Measurements from ENCODE around the gene ERAP2.

Gene ERAP2

GRCh38 chr5:96879665-96880064, 3.4 kb downstream of the ERAP2 start:
- H3K4me3 ChIP-seq (ENCODE audit: low read length) = no peak overlapping the region
- no peak overlapping the region for H3K27ac ChIP-seq (ENCODE audit: low read depth, low read length)
- H3K36me3 ChIP-seq (ENCODE audit: insufficient read depth, low read length) = no peaks in the 10 kb centered on the region
- H3K27me3 ChIP-seq (ENCODE audit: insufficient read depth, low read length) = no peaks in the 10 kb centered on the region
- H3K9ac ChIP-seq (ENCODE audit: low read depth, low read length) = no peak overlapping the region
- H3K9me3 ChIP-seq (ENCODE audit: insufficient read depth, low read depth, low read length) = no peaks in the 10 kb centered on the region
- H3K4me1 ChIP-seq (ENCODE audit: insufficient read depth, low read length) = no peaks in the 10 kb centered on the region
- WGBS = 93% methylated on average over 3 of the region's 3 CpGs

DNA sequence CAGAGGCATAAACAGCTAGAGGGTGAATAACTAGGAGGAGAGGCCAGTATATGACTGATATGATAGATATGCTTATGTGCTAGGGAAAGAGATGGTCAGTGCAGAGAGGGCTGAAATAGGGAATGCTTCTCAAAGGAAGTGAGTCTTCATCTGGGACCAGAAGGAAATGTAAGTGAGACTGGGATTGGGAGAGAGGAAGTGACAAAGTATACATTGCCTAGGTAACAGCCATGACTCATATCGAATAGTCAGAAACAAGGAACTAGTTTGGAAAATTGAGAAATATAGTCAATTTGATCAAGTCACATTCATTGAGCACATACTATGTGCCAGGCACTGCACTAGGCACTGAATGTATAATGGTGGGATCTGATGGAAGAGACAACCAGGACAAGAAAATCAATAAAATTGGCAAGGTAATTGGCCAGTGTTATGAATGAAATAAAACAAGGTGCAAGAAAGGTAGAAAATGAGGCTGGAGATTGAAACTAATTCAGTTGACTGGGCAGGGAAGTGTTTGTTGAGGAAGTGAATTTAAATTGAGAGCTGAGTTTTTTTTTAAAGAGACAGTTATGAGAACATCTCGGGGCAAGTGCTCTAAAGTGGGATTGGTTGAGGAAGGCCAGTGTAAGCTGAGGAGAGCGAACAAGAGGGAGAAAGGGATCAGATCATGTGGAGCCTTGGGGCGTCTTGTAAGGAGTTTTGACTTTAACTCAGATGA, 4.3 kb downstream of the ERAP2 start:
- H3K9ac ChIP-seq (ENCODE audit: low read depth, low read length) = no peak overlapping the region
- no peak overlapping the region for H3K4me3 ChIP-seq (ENCODE audit: low read length)
- 91% methylated on average over 4 of the region's 4 CpGs for WGBS
- no peak overlapping the region for H3K27ac ChIP-seq (ENCODE audit: low read depth, low read length)
- no peaks in the 10 kb centered on the region for H3K9me3 ChIP-seq (ENCODE audit: insufficient read depth, low read depth, low read length)
- H3K4me1 ChIP-seq (ENCODE audit: insufficient read depth, low read length) = no peaks in the 10 kb centered on the region
- H3K36me3 ChIP-seq (ENCODE audit: insufficient read depth, low read length) = no peaks in the 10 kb centered on the region
- no peaks in the 10 kb centered on the region for H3K27me3 ChIP-seq (ENCODE audit: insufficient read depth, low read length)

- no peak overlapping the region for H3K9ac ChIP-seq (ENCODE audit: low read depth, low read length)
- WGBS = 77% methylated on average over 2 of the region's 2 CpGs
- no peaks in the 10 kb centered on the region for H3K4me1 ChIP-seq (ENCODE audit: insufficient read depth, low read length)
- no peak overlapping the region for H3K4me3 ChIP-seq (ENCODE audit: low read length)
- no peak overlapping the region for H3K27ac ChIP-seq (ENCODE audit: low read depth, low read length)
- H3K9me3 ChIP-seq (ENCODE audit: insufficient read depth, low read depth, low read length) = no peaks in the 10 kb centered on the region
- H3K36me3 ChIP-seq (ENCODE audit: insufficient read depth, low read length) = no peaks in the 10 kb centered on the region
- H3K27me3 ChIP-seq (ENCODE audit: insufficient read depth, low read length) = no peaks in the 10 kb centered on the region
Measured at GRCh38 chr5:96881511-96882115, 5.3 kb downstream of the ERAP2 start.

- 96% methylated on average over 3 of the region's 3 CpGs for WGBS
- H3K9ac ChIP-seq (ENCODE audit: low read depth, low read length) = no peak overlapping the region
- H3K27me3 ChIP-seq (ENCODE audit: insufficient read depth, low read length) = no peaks in the 10 kb centered on the region
- no peak overlapping the region for H3K4me3 ChIP-seq (ENCODE audit: low read length)
- no peak overlapping the region for H3K27ac ChIP-seq (ENCODE audit: low read depth, low read length)
- H3K36me3 ChIP-seq (ENCODE audit: insufficient read depth, low read length) = no peaks in the 10 kb centered on the region
- no peaks in the 10 kb centered on the region for H3K4me1 ChIP-seq (ENCODE audit: insufficient read depth, low read length)
- H3K9me3 ChIP-seq (ENCODE audit: insufficient read depth, low read depth, low read length) = no peaks in the 10 kb centered on the region
Measured at GRCh38 chr5:96883871-96884270, 7.6 kb downstream of the ERAP2 start.

DNA sequence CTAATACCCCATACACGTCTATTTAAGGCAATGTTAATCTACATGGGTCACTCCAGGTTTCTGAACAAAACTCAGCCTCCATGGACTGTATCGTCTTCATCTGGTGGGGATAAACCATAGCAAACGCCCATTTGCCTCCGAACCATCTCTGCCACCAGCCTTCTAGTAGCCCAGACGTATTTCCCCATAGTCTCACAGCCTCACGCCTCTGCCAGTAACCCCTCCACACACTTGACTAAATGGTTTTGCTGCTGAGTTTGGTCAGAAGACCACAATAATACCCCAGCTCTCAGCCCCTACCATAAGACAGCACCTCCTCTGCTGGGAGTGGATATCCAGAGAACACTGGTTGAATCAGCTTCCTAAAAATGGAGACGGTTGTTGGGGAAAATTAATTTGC, 8.7 kb downstream of the ERAP2 start:
- no peaks in the 10 kb centered on the region for H3K27me3 ChIP-seq (ENCODE audit: insufficient read depth, low read length)
- H3K36me3 ChIP-seq (ENCODE audit: insufficient read depth, low read length) = no peaks in the 10 kb centered on the region
- no peaks in the 10 kb centered on the region for H3K9me3 ChIP-seq (ENCODE audit: insufficient read depth, low read depth, low read length)
- H3K27ac ChIP-seq (ENCODE audit: low read depth, low read length) = no peak overlapping the region
- WGBS = 95% methylated on average over 6 of the region's 7 CpGs
- H3K4me1 ChIP-seq (ENCODE audit: insufficient read depth, low read length) = no peaks in the 10 kb centered on the region
- no peak overlapping the region for H3K4me3 ChIP-seq (ENCODE audit: low read length)
- H3K9ac ChIP-seq (ENCODE audit: low read depth, low read length) = no peak overlapping the region

DNA sequence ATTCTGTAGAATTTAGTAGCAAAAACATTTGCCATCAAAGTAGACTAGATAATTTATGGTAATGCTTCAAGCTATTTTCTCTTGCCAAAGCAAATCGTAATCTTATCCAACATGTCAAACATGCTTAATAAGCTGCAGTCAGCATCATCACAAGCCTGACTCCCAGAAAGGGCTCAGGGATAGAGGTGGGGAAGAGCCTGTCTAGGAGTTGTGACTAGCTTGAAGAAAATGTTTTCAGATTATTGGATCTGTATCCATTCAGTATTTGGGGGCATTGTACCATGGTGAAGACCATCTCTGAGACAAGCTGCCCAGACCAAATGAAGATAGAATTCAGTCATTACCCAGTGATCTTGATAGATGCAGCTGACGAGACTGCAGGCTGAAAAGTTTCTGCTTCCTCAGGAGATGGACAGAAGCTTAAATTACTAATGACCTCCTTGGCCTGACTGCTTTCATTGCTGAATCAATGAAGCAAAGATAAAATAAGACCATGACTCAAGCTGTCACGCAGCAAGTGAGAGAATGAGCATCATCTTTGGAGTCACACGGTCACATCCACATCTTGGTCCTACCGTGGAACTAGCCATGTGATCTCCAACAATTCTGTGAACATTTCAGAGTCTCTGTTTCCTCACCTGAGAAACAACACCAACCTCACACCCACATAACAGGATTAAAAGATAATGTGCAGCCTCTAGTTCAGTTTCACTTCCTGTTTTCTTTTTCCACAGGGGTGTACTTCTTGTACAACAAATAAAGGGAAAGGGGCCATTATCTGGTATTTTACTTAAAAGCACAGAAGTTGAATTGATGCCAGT, 9.4 kb downstream of the ERAP2 start:
- H3K4me1 ChIP-seq (ENCODE audit: insufficient read depth, low read length) = no peaks in the 10 kb centered on the region

GRCh38 chr5:96893342-96893741, 17.0 kb downstream of the ERAP2 start:
- no peak overlapping the region for H3K9ac ChIP-seq (ENCODE audit: low read depth, low read length)

More for the DNA sequence above, 9.4 kb downstream of the ERAP2 start:
- no peaks in the 10 kb centered on the region for H3K27me3 ChIP-seq (ENCODE audit: insufficient read depth, low read length)
- H3K9ac ChIP-seq (ENCODE audit: low read depth, low read length) = no peak overlapping the region
- H3K36me3 ChIP-seq (ENCODE audit: insufficient read depth, low read length) = no peaks in the 10 kb centered on the region
- no peak overlapping the region for H3K4me3 ChIP-seq (ENCODE audit: low read length)
- H3K27ac ChIP-seq (ENCODE audit: low read depth, low read length) = no peak overlapping the region
- H3K9me3 ChIP-seq (ENCODE audit: insufficient read depth, low read depth, low read length) = no peaks in the 10 kb centered on the region
- WGBS = 88% methylated on average over 5 of the region's 5 CpGs

DNA sequence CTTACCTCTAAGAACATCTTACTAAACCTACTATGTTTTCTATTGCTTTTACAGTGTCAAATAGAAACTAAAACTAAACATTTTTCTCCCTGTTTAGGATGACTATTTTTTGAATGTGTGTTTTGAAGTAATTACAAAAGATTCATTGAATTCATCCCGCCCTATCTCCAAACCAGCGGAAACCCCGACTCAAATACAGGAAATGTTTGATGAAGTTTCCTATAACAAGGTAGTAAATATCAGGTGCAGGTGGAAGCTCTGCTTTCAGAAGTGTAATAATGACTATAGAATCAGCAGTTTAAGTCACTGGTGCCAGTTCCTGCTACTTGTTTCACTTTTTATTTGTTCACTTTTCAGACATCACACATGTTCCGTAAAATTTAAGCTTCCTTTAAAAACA, 20.0 kb downstream of the ERAP2 start:
- Histone ChIP-seq H3K9ac (ENCODE audit: low read depth, low read length) (no peak overlapping the region), H3K9me3 (ENCODE audit: insufficient read depth, low read depth, low read length) (no peaks in the 10 kb centered on the region), H3K27me3 (ENCODE audit: insufficient read depth, low read length) (no peaks in the 10 kb centered on the region), H3K4me3 (ENCODE audit: low read length) (no peak overlapping the region), H3K36me3 (ENCODE audit: insufficient read depth, low read length) (no peaks in the 10 kb centered on the region), H3K27ac (ENCODE audit: low read depth, low read length) (no peak overlapping the region), H3K4me1 (ENCODE audit: insufficient read depth, low read length) (peaks cover 3% of the 10 kb centered on the region; the same call in 1 of the 2 replicates)
- WGBS = 92% methylated on average over 4 of the region's 4 CpGs

More at GRCh38 chr5:96893342-96893741, 17.0 kb downstream of the ERAP2 start:
- H3K9me3 ChIP-seq (ENCODE audit: insufficient read depth, low read depth, low read length) = no peaks in the 10 kb centered on the region
- H3K4me1 ChIP-seq (ENCODE audit: insufficient read depth, low read length) = peaks cover 3% of the 10 kb centered on the region; the same call in 1 of the 2 replicates
- no peak overlapping the region for H3K27ac ChIP-seq (ENCODE audit: low read depth, low read length)
- H3K36me3 ChIP-seq (ENCODE audit: insufficient read depth, low read length) = no peaks in the 10 kb centered on the region
- H3K27me3 ChIP-seq (ENCODE audit: insufficient read depth, low read length) = no peaks in the 10 kb centered on the region
- WGBS = 66% methylated on average over 4 of the region's 4 CpGs
- H3K4me3 ChIP-seq (ENCODE audit: low read length) = no peak overlapping the region

GRCh38 chr5:96896806-96897205, 20.5 kb downstream of the ERAP2 start:
- H3K9ac ChIP-seq (ENCODE audit: low read depth, low read length) = no peak overlapping the region

GRCh38 chr5:96901384-96901783, 25.1 kb downstream of the ERAP2 start:
- Histone ChIP-seq H3K27me3 (ENCODE audit: insufficient read depth, low read length) (no peaks in the 10 kb centered on the region), H3K9me3 (ENCODE audit: insufficient read depth, low read depth, low read length) (no peaks in the 10 kb centered on the region), H3K9ac (ENCODE audit: low read depth, low read length) (no peak overlapping the region), H3K4me3 (ENCODE audit: low read length) (no peak overlapping the region), H3K36me3 (ENCODE audit: insufficient read depth, low read length) (no peaks in the 10 kb centered on the region), H3K27ac (ENCODE audit: low read depth, low read length) (no peak overlapping the region), H3K4me1 (ENCODE audit: insufficient read depth, low read length) (no peaks in the 10 kb centered on the region)
- WGBS = 68% methylated on average over 6 of the region's 6 CpGs

More at GRCh38 chr5:96896806-96897205, 20.5 kb downstream of the ERAP2 start:
- WGBS = 67% methylated on average over 3 of the region's 3 CpGs
- Histone ChIP-seq H3K4me1 (ENCODE audit: insufficient read depth, low read length) (peaks cover 3% of the 10 kb centered on the region; the same call in 1 of the 2 replicates), H3K9me3 (ENCODE audit: insufficient read depth, low read depth, low read length) (no peaks in the 10 kb centered on the region), H3K27me3 (ENCODE audit: insufficient read depth, low read length) (no peaks in the 10 kb centered on the region), H3K4me3 (ENCODE audit: low read length) (no peak overlapping the region), H3K27ac (ENCODE audit: low read depth, low read length) (no peak overlapping the region), H3K36me3 (ENCODE audit: insufficient read depth, low read length) (no peaks in the 10 kb centered on the region)

- WGBS = 100% methylated on average over 1 of the region's 1 CpG
- Histone ChIP-seq H3K4me1 (ENCODE audit: insufficient read depth, low read length) (no peaks in the 10 kb centered on the region), H3K27ac (ENCODE audit: low read depth, low read length) (no peak overlapping the region), H3K9ac (ENCODE audit: low read depth, low read length) (no peak overlapping the region), H3K27me3 (ENCODE audit: insufficient read depth, low read length) (no peaks in the 10 kb centered on the region), H3K4me3 (ENCODE audit: low read length) (no peak overlapping the region), H3K9me3 (ENCODE audit: insufficient read depth, low read depth, low read length) (no peaks in the 10 kb centered on the region), H3K36me3 (ENCODE audit: insufficient read depth, low read length) (no peaks in the 10 kb centered on the region)
Measured at GRCh38 chr5:96901841-96902240, 25.5 kb downstream of the ERAP2 start.

All from HUES64 (cell line).